Renal cortical epithelial cell (primary cell): ENCODE results near the gene HJURP. TPM values are rescaled to one million over a fixed set of nuclear protein-coding genes. Genes with fewer than 3 reads are reported as not detected.

Experiments used
- DNase-seq: peaks from one replicate; pipeline ENCODE4 v3.0.0-alpha.2; 2011; ENCODE audit warnings: low read depth
- total RNA-seq: library from RNA; depleted of rRNA; stranded (reverse); fragments of >200 nt; gene quantifications from 2 replicates; pipeline ENCODE4 v1.2.3, GENCODE V29; 2014

HJURP gene
- total RNA-seq, 1 donor from 2014 or later: 1.1 TPM

- DNase-seq: no peak
Observed at GRCh38 chr2:233849607-233850271, 4.6 kb downstream of the HJURP start.

GRCh38 chr2:233848276-233848675 is 6.1 kb downstream of the HJURP start:
- no peak for DNase-seq

GRCh38 chr2:233847248-233847898 is 7.0 kb downstream of the HJURP start:
- no peak for DNase-seq

GRCh38 chr2:233846387-233847247 is 7.7 kb downstream of the HJURP start:
- DNase-seq: no peak

GRCh38 chr2:233845301-233846060 is 8.9 kb downstream of the HJURP start:
- no peak for DNase-seq

- no peak for DNase-seq
Observed at GRCh38 chr2:233844836-233845235, 9.5 kb downstream of the HJURP start.

- DNase-seq: no peak
Observed at GRCh38 chr2:233844064-233844807, 10.1 kb downstream of the HJURP start.

- DNase-seq: no peak
Observed at GRCh38 chr2:233841183-233841582, 13.2 kb downstream of the HJURP start.

- no peak for DNase-seq
Observed at GRCh38 chr2:233840520-233840919, 13.8 kb downstream of the HJURP start.

- no peak for DNase-seq
Observed at GRCh38 chr2:233839447-233839820, 14.9 kb downstream of the HJURP start.

GRCh38 chr2:233838726-233839446 is 15.4 kb downstream of the HJURP start:
- DNase-seq: no peak

GRCh38 chr2:233838251-233838650 is 16.1 kb downstream of the HJURP start:
- DNase-seq: no peak

GRCh38 chr2:233837694-233838229 is 16.6 kb downstream of the HJURP start:
- no peak for DNase-seq

GRCh38 chr2:233836359-233836758 is 18.0 kb downstream of the HJURP start:
- no peak for DNase-seq

GRCh38 chr2:233835230-233836186 is 18.8 kb downstream of the HJURP start:
- DNase-seq: no peak

- DNase-seq: no peak
Observed at GRCh38 chr2:233833345-233833744, 21.0 kb downstream of the HJURP start.

GRCh38 chr2:233832869-233833311 is 21.4 kb downstream of the HJURP start:
- peak; percentile 65 for DNase-seq

GRCh38 chr2:233832414-233832813 is 21.9 kb downstream of the HJURP start:
- DNase-seq: no peak

- DNase-seq: no peak
Observed at GRCh38 chr2:233831861-233832260, 22.5 kb downstream of the HJURP start.
